Neuron (in vitro differentiated cells): ENCODE measurements around the gene MYO16.

Source experiments
- H2AFZ ChIP-seq: one replicate; pipeline ENCODE4 v1.6.1; 2013; ENCODE audit warnings: low read depth, mild to moderate bottlenecking, inconsistent platforms, low read length, moderate library complexity
- H3K27me3 ChIP-seq: one replicate; pipeline ENCODE4 v1.6.1; 2013; ENCODE audit warnings: low read length; ENCODE audit not compliant: insufficient read depth
- H3K36me3 ChIP-seq: one replicate; pipeline ENCODE4 v1.6.1; 2013; ENCODE audit warnings: low read length; ENCODE audit not compliant: insufficient read depth
- H3K4me1 ChIP-seq: one replicate; pipeline ENCODE4 v1.6.1; 2013; ENCODE audit warnings: low read length; ENCODE audit not compliant: insufficient read depth
- H3K4me3 ChIP-seq: 2 replicates; pipeline ENCODE4 v1.5.1; 2013; ENCODE audit warnings: mild to moderate bottlenecking, low read length, moderate library complexity
- H3K9me3 ChIP-seq: one replicate; pipeline ENCODE4 v1.6.1; 2013; ENCODE audit warnings: low read length

MYO16 gene

DNA sequence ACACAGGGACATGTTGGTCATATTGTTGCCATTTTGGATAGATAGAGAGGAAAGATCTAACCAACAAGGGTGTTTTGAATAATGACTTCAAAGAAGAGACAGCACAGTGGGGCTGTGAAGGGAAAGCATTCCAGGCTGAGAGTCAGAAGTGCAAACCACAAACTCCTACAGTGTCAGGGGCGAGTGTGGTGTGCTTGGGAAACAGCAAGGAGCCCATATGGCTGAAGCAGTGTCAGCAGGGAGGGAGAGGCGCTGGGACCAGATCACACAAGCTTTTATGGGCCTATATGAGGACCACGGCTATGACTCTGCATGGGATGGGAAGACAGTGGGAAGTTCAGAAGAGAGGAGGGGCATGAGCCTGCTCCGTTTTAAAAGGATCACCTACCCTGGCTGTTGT, 166.4 kb downstream of the MYO16 start:
- no peaks in the 10 kb centered on the region for H3K9me3 ChIP-seq
- H3K36me3 ChIP-seq, result no peaks in the 10 kb centered on the region
- no peaks in the 10 kb centered on the region for H3K4me1 ChIP-seq
- no peak overlapping the region for H3K4me3 ChIP-seq
- no peaks in the 10 kb centered on the region for H3K27me3 ChIP-seq
- H2AFZ ChIP-seq, result no peak overlapping the region

DNA sequence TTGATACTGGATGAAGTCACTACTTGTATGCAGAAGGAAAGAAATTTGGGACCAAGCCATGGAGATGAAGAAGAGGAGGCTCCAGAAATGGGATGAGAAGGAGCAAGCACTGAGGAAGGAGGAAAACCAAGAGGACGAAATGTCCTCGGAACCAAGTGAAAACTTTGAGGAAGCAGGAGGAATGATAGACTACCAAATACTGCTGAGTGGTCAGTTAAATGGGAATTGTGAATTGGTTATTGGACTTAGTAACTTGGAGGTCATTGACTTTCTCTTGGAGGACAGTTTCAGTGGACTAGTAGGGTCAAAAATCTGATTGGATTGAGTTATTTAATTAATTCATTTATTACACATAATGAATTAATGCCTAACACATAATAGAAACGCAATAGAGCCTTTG, 167.9 kb downstream of the MYO16 start:
- Histone ChIP-seq H3K4me1 (no peaks in the 10 kb centered on the region), H2AFZ (no peak overlapping the region), H3K36me3 (no peaks in the 10 kb centered on the region), H3K27me3 (no peaks in the 10 kb centered on the region), H3K4me3 (no peak overlapping the region), H3K9me3 (no peaks in the 10 kb centered on the region)

- H3K4me3 ChIP-seq, result no peak overlapping the region
- no peaks in the 10 kb centered on the region for H3K4me1 ChIP-seq
- H3K36me3 ChIP-seq, result no peaks in the 10 kb centered on the region
- no peaks in the 10 kb centered on the region for H3K27me3 ChIP-seq
- H2AFZ ChIP-seq, result no peak overlapping the region
- no peaks in the 10 kb centered on the region for H3K9me3 ChIP-seq
These were observed 178.4 kb downstream of the MYO16 start for GRCh38 chr13:108807841-108808240.

- no peak overlapping the region for H3K4me3 ChIP-seq
- no peaks in the 10 kb centered on the region for H3K27me3 ChIP-seq
- H2AFZ ChIP-seq, result no peak overlapping the region
- H3K4me1 ChIP-seq, result no peaks in the 10 kb centered on the region
- H3K9me3 ChIP-seq, result no peaks in the 10 kb centered on the region
- H3K36me3 ChIP-seq, result no peaks in the 10 kb centered on the region
These were observed 182.8 kb downstream of the MYO16 start for GRCh38 chr13:108812165-108812564.

- Histone ChIP-seq H3K27me3 (no peaks in the 10 kb centered on the region), H3K4me3 (no peak overlapping the region), H2AFZ (no peak overlapping the region), H3K4me1 (no peaks in the 10 kb centered on the region), H3K9me3 (no peaks in the 10 kb centered on the region), H3K36me3 (no peaks in the 10 kb centered on the region)
These were observed 183.2 kb downstream of the MYO16 start for GRCh38 chr13:108812661-108813060.

GRCh38 chr13:108813587-108814170, 184.3 kb downstream of the MYO16 start:
- no peaks in the 10 kb centered on the region for H3K36me3 ChIP-seq
- H3K4me3 ChIP-seq, result no peak overlapping the region
- no peaks in the 10 kb centered on the region for H3K27me3 ChIP-seq
- H3K4me1 ChIP-seq, result no peaks in the 10 kb centered on the region
- no peaks in the 10 kb centered on the region for H3K9me3 ChIP-seq
- H2AFZ ChIP-seq, result no peak overlapping the region

GRCh38 chr13:108816375-108816774, 187.0 kb downstream of the MYO16 start:
- Histone ChIP-seq H3K4me3 (no peak overlapping the region), H3K27me3 (no peaks in the 10 kb centered on the region), H3K36me3 (no peaks in the 10 kb centered on the region), H3K9me3 (no peaks in the 10 kb centered on the region), H2AFZ (no peak overlapping the region), H3K4me1 (no peaks in the 10 kb centered on the region)

- Histone ChIP-seq H3K36me3 (no peaks in the 10 kb centered on the region), H3K27me3 (no peaks in the 10 kb centered on the region), H2AFZ (no peak overlapping the region), H3K9me3 (peaks cover 5% of the 10 kb centered on the region), H3K4me3 (no peak overlapping the region), H3K4me1 (no peaks in the 10 kb centered on the region)
These were observed 198.2 kb downstream of the MYO16 start for GRCh38 chr13:108827646-108828045.

DNA sequence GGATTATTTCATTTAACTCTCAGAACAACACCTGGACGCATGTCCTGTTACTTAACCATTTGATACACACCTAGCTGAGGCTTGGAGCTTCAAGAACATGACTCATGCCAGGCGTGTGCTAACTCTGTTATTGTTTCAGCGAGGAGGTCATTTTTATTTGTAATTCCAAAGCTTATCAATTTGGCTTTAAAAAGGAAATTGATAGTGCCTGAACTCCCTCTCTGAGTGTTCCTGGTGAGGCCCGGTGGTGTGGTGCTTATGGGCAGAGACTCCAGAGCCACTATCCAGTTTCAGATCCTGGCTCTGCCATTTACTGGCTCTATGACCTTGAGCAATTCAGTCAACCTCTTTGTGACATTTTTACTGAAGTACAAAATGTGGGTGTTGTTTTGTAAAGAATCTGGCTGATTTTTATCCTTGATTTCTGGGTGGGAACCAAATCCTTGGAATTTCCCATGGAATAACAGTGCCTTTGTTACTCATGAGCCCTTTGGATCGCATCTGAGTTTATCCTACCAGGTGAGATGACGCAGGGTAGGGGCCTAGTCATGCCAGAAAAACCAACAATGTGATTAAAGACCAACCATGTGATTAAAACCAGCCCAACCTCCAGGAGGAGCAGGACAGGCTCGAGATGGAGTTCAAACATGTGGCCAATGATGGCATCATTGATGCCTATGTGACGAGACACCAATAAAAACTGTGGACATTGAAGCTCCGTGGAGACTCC, 198.8 kb downstream of the MYO16 start:
- H3K36me3 ChIP-seq, result no peaks in the 10 kb centered on the region
- no peaks in the 10 kb centered on the region for H3K27me3 ChIP-seq
- H3K9me3 ChIP-seq, result peaks cover 5% of the 10 kb centered on the region
- H3K4me1 ChIP-seq, result no peaks in the 10 kb centered on the region
- H3K4me3 ChIP-seq, result no peak overlapping the region
- no peak overlapping the region for H2AFZ ChIP-seq

- Histone ChIP-seq H3K4me1 (peaks cover 3% of the 10 kb centered on the region), H3K27me3 (no peaks in the 10 kb centered on the region), H3K36me3 (no peaks in the 10 kb centered on the region), H2AFZ (no peak overlapping the region), H3K9me3 (peaks cover 5% of the 10 kb centered on the region), H3K4me3 (no peak overlapping the region)
These were observed 201.5 kb downstream of the MYO16 start for GRCh38 chr13:108830916-108831315.

DNA sequence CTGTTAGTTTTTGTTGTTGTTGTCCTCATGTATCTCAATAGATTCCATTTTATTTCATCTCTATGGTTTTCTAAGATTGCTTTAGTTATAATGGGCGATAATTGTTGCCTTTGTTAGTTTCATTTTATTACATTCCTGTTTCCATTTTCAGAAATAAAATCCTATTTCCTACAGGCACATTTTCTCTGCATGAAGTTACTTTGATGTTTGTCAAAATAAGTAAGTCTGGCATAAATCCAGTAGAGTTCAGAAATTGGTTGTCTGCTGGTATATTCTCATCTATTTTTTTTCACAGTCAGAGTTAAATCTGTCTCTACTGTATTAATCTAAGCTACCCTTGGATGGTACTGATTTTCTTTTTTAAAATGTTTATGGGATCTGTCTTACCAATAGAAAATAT, 204.1 kb downstream of the MYO16 start:
- Histone ChIP-seq H3K27me3 (no peaks in the 10 kb centered on the region), H3K36me3 (no peaks in the 10 kb centered on the region), H3K4me1 (peaks cover 3% of the 10 kb centered on the region), H3K9me3 (peaks cover 4% of the 10 kb centered on the region), H2AFZ (no peak overlapping the region), H3K4me3 (no peak overlapping the region)

DNA sequence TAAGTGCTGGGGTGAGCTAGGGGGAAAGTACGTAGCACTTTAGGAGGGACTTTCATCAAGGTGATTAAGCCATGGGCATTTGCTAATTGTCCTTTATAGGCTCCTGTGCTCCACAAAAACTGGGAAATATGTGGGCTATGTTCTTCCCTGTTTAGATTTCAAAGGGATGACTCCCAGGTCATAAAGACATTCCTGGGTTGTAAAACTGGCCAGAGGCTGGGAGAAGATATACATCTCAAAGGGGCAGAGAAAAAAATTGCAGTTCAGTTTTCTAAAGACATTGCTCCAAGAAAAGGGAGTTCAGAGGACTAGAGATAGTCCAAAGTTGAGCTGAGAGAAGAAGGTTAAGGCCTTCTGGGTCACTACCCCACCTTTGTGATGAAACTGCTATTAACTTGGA, 204.8 kb downstream of the MYO16 start:
- Histone ChIP-seq H3K4me3 (no peak overlapping the region), H3K9me3 (peaks cover 3% of the 10 kb centered on the region), H3K36me3 (no peaks in the 10 kb centered on the region), H3K27me3 (no peaks in the 10 kb centered on the region), H2AFZ (no peak overlapping the region), H3K4me1 (peaks cover 3% of the 10 kb centered on the region)

DNA sequence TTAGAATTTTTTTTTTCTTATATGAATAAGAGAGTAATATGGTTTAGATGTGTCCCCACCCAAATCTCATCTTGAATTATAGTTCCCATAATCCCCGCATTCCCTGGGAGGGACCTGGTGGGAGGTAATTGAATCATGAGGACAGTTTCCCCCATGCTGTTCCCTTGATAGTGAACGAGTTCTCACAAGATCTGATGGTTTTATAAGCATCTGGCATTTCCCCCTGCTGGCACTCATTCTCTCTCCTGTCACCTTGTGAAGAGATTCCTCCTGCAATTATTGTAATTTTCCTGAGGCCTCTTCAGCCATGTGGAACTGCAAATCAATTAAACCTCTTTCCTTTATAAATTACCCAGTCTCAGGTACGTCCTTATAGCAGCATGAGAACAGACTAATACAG, 205.7 kb downstream of the MYO16 start:
- Histone ChIP-seq H3K4me1 (peaks cover 3% of the 10 kb centered on the region), H3K4me3 (no peak overlapping the region), H3K9me3 (peaks cover 3% of the 10 kb centered on the region), H2AFZ (no peak overlapping the region), H3K27me3 (no peaks in the 10 kb centered on the region), H3K36me3 (no peaks in the 10 kb centered on the region)

DNA sequence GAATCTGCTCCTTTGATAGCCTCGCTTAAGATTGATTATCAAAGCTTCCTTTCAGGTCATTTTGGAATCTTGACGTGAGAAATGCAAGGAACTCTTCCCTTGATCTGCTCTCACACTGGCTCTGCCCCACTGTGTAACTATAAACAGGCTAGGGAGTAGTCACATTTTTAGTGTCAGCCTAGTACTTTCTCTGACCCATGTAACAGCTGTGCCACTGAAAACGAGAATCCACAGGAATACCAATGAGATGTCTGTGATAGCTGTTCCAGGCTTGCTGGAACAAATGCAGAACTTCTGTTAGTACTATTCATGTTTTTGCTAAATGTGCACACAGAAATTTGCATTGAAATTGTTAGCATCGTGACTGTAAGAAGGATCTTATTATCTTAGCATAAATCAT, 221.3 kb downstream of the MYO16 start:
- H3K4me3 ChIP-seq, result no peak overlapping the region
- no peaks in the 10 kb centered on the region for H3K36me3 ChIP-seq
- no peak overlapping the region for H2AFZ ChIP-seq
- no peaks in the 10 kb centered on the region for H3K4me1 ChIP-seq
- H3K9me3 ChIP-seq, result no peaks in the 10 kb centered on the region
- H3K27me3 ChIP-seq, result no peaks in the 10 kb centered on the region
